ENCODE data around the gene HSPA9. TPM values are rescaled to one million over a fixed set of nuclear protein-coding genes. Genes with fewer than 3 reads are reported as not detected.

Gene HSPA9
- total RNA-seq (2014; rRNA removed; shearing (Covaris generic)) (290 and 326 TPM in 2 replicates), total RNA-seq (2022) (314 and 362 TPM in 2 replicates), Bru-seq, nascent RNA (percentile 98 among the genes with signal in this experiment), BruChase-seq, experiment 1, labeled RNA remaining after a 6-hour chase (percentile 99 among the genes with signal in this experiment), BruChase-seq, experiment 2, labeled RNA remaining after a 2-hour chase (percentile 98 among the genes with signal in this experiment)
- long read RNA-seq, full-length matches to known transcripts, result 475 of 542 reads
- long read RNA-seq, partial matches to known transcripts, result 22 of 542 reads
- long read RNA-seq, other reads (novel, unspliced or antisense), result 45 of 542 reads

DNA sequence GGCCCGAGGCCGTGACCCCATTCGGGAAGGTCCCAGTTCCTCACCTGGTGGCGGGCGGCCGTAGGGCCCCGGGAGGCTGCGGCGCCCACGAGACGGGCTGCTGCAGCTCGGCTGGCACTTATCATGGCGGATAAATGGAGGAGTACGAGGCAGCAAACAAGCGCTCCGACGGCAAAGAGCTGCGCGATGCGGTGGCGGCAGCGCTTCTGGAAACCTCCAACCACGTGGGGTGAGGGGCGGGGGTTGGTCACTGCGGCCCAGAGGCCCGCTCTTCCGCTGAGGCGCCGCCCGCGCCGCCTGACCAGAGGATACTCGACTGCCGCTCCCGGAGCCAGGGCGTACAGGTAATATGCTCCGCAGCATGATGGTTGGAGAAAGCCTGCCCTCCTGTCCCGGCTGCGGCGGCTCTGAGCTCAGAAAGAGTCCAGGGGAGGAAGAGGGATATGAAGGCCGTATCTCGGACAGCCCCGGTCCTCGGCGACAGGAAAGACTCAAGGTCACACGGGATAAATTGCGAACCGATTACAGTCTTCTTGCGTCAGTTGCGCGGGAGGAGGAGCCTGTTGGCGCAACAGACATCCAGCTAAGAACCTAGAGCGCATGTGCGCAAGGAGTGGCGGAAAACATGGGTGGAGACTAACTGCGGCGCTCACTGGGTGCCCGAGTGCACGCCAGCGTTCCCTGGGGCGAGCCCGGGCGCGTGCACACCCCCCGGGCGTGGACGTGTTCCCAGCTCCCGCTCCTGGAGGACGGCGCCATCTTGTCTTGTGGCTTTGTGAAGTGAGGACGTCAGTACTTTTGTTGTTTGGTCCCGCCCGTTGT, at the start of gene HSPA9:
HSPA9 (minus strand) TSS at position 208 of the 822 bp plus-strand sequence; CDS start at position 125, 83 bp downstream.
- intact Hi-C loops (cut with micrococcal nuclease; ENCODE audit: unreplicated experiment), result loop anchor here (1.0 to 10.0 kb wide), 6 partner anchors 32 to 817 kb away; partner anchors contain the start of genes CDC23, ETF1, FAM13B and MATR3
- no peak for TF ChIP-seq EZH2phosphoT487 (IDR thresholded peaks at IDR 0.05; ENCODE audit: borderline replicate concordance, low read depth, low read length)
- TF ChIP-seq, protein P1, sequence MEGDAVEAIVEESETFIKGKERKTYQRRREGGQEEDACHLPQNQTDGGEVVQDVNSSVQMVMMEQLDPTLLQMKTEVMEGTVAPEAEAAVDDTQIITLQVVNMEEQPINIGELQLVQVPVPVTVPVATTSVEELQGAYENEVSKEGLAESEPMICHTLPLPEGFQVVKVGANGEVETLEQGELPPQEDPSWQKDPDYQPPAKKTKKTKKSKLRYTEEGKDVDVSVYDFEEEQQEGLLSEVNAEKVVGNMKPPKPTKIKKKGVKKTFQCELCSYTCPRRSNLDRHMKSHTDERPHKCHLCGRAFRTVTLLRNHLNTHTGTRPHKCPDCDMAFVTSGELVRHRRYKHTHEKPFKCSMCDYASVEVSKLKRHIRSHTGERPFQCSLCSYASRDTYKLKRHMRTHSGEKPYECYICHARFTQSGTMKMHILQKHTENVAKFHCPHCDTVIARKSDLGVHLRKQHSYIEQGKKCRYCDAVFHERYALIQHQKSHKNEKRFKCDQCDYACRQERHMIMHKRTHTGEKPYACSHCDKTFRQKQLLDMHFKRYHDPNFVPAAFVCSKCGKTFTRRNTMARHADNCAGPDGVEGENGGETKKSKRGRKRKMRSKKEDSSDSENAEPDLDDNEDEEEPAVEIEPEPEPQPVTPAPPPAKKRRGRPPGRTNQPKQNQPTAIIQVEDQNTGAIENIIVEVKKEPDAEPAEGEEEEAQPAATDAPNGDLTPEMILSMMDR (conservative IDR thresholded peaks at IDR 0.05; ENCODE audit: low read length), result no peak
- Histone ChIP-seq H4K20me1 (ENCODE audit: insufficient read depth, low read length) (peaks cover 23% of the 10 kb centered on the region), H3K79me2 (ENCODE audit: insufficient read depth, low read depth, low read length) (peaks cover 45% of the 10 kb centered on the region), H3K4me3 (ENCODE audit: low read depth, low read length, poor library complexity, severe bottlenecking) (peak within 1 kb of the TSS; percentile 95), H3K36me3 (ENCODE audit: insufficient read depth, low read length) (peaks cover 47% of the 10 kb centered on the region), H3K9me3 (ENCODE audit: low read length) (no peaks in the 10 kb centered on the region), H3K4me1 (ENCODE audit: insufficient read depth, low read length, poor library complexity, severe bottlenecking) (peaks cover 31% of the 10 kb centered on the region), H3K4me2 (ENCODE audit: low read length) (peak within 1 kb of the TSS; percentile 79), H3K9me2 (ENCODE audit: insufficient read depth, low read length) (no peaks in the 10 kb centered on the region), H3K27ac (ENCODE audit: low read depth, low read length, poor library complexity, severe bottlenecking) (peak within 1 kb of the TSS; percentile 80), H2AFZ (ENCODE audit: low read length) (peak within 1 kb of the TSS; percentile 79)
- DNase-seq (ENCODE audit: low spot score), result peak; percentile 99
- BruUV-seq (replicated peaks), result no TSS peak
- ChIA-PET POLR2A (interaction anchor here (0.5 to 2.2 kb wide), 13 partner anchors 9 to 1566 kb away, joined by 3 to 12 read pairs (median 4); partner anchors contain the start of genes ETF1 and SIL1), CTCF (ENCODE audit: unreplicated experiment) (interaction anchor here (0.7 to 1.1 kb wide), 2 partner anchors 11 to 32 kb away, joined by 3 to 5 read pairs; partner anchors contain the start of gene ETF1)

DNA sequence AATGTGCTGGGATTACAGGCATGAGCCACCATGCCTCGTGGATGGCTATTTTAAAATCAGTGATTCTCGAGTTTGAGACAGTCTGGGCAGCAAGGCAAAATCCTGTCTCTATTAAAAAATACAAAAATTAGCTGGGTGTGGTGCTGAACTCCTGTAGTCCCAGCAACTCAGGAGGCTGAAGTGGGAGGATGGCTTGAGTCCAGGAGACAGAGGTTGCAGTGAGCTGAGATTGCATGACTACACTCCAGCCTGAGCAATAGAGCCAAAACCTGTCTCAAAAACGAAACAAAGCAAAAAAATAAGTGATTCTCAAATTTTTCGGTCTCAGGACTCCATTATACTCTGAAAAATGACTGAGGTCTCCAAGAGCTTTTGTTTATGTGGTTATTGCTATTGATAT, 47.9 kb upstream of the HSPA9 start:
- no peak overlapping the region for H3K4me2 ChIP-seq (ENCODE audit: low read length)
- intact Hi-C loops (cut with micrococcal nuclease; ENCODE audit: unreplicated experiment), result no loop called here
- H3K36me3 ChIP-seq (ENCODE audit: insufficient read depth, low read length), result no peaks in the 10 kb centered on the region
- TF ChIP-seq EZH2phosphoT487 (IDR thresholded peaks at IDR 0.05; ENCODE audit: borderline replicate concordance, low read depth, low read length), result no peak
- TF ChIP-seq, protein P1 (conservative IDR thresholded peaks at IDR 0.05; ENCODE audit: low read length), result no peak
- H3K9me2 ChIP-seq (ENCODE audit: insufficient read depth, low read length), result no peaks in the 10 kb centered on the region
- H3K79me2 ChIP-seq (ENCODE audit: insufficient read depth, low read depth, low read length), result no peaks in the 10 kb centered on the region
- H2AFZ ChIP-seq (ENCODE audit: low read length), result no peak overlapping the region
- H4K20me1 ChIP-seq (ENCODE audit: insufficient read depth, low read length), result no peaks in the 10 kb centered on the region
- no peak for DNase-seq (ENCODE audit: low spot score)
- H3K27ac ChIP-seq (ENCODE audit: low read depth, low read length, poor library complexity, severe bottlenecking), result no peak overlapping the region
- no TSS peak for BruUV-seq (replicated peaks)
- H3K4me3 ChIP-seq (ENCODE audit: low read depth, low read length, poor library complexity, severe bottlenecking), result no peak overlapping the region
- no peaks in the 10 kb centered on the region for H3K4me1 ChIP-seq (ENCODE audit: insufficient read depth, low read length, poor library complexity, severe bottlenecking)
- POLR2A ChIA-PET, result no interaction called here
- CTCF ChIA-PET (ENCODE audit: unreplicated experiment), result no interaction called here
- no peaks in the 10 kb centered on the region for H3K9me3 ChIP-seq (ENCODE audit: low read length)

Measured in OCI-LY7 (cell line).